ENCODE measurements around the gene FYCO1.
"Not testable (repeated sequence)": the region's sequence is repeated elsewhere in the genome, so short reads cannot be mapped to it uniquely, and the experiment has no call there.

The FYCO1 gene

GRCh38 chr3:45995236-45996192, at the start of gene FYCO1:
Gene FYCO1 (minus strand): TSS chr3:45995824. CDS start chr3:45984910, 10,914 bp downstream.
- H3K4me3 ChIP-seq (ENCODE audit: low read length) = peak within 1 kb of the TSS; percentile 48
- H3K9ac ChIP-seq (ENCODE audit: low read length) = peak within 1 kb of the TSS; percentile 94
- H3K9me3 ChIP-seq (ENCODE audit: control insufficient read depth, low read length) = no peaks in the 10 kb centered on the region
- H3K36me3 ChIP-seq (ENCODE audit: control insufficient read depth, insufficient read depth, low read length) = no peaks in the 10 kb centered on the region
- peaks cover 17% of the 10 kb centered on the region for H3K4me1 ChIP-seq (ENCODE audit: control insufficient read depth, insufficient read depth, low read length)
- no peaks in the 10 kb centered on the region for H3K27me3 ChIP-seq (ENCODE audit: control insufficient read depth, insufficient read depth, low read length)

DNA sequence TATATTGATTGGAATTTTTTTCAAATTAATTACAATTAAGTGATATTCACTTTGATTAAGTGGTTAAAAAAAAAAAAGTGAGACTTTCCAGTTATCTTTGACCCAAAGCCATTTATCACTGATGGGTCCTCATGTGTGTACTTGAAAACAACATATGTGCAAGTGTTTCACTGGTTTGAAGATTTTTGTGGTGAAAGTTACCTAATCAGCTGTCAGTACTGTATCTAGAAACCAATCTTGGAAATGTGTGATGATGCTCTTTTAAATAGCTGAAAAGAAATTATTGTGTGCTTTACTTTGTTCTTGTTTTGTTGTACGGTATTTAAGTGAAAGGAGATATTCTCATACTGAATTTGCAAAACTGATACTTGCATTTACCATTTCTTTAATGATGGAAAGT, 43.3 kb upstream of the FYCO1 start:
- H3K36me3 ChIP-seq (ENCODE audit: control insufficient read depth, insufficient read depth, low read length) = no peaks in the 10 kb centered on the region
- no peak overlapping the region for H3K4me3 ChIP-seq (ENCODE audit: low read length)
- no peaks in the 10 kb centered on the region for H3K4me1 ChIP-seq (ENCODE audit: control insufficient read depth, insufficient read depth, low read length)

GRCh38 chr3:46038071-46038470, 42.4 kb upstream of the FYCO1 start:
- not testable (repeated sequence) for H3K9me3 ChIP-seq (ENCODE audit: control insufficient read depth, low read length); H3K9ac ChIP-seq (ENCODE audit: low read length); H3K36me3 ChIP-seq (ENCODE audit: control insufficient read depth, insufficient read depth, low read length); H3K27me3 ChIP-seq (ENCODE audit: control insufficient read depth, insufficient read depth, low read length); H3K4me3 ChIP-seq (ENCODE audit: low read length); H3K4me1 ChIP-seq (ENCODE audit: control insufficient read depth, insufficient read depth, low read length)

More for the DNA sequence above, 43.3 kb upstream of the FYCO1 start:
- H3K9me3 ChIP-seq (ENCODE audit: control insufficient read depth, low read length) = no peaks in the 10 kb centered on the region
- H3K9ac ChIP-seq (ENCODE audit: low read length) = no peak overlapping the region
- no peaks in the 10 kb centered on the region for H3K27me3 ChIP-seq (ENCODE audit: control insufficient read depth, insufficient read depth, low read length)

GRCh38 chr3:46036191-46036590, 40.6 kb upstream of the FYCO1 start:
- no peak overlapping the region for H3K4me3 ChIP-seq (ENCODE audit: low read length)
- H3K9ac ChIP-seq (ENCODE audit: low read length) = no peak overlapping the region
- no peaks in the 10 kb centered on the region for H3K4me1 ChIP-seq (ENCODE audit: control insufficient read depth, insufficient read depth, low read length)
- H3K27me3 ChIP-seq (ENCODE audit: control insufficient read depth, insufficient read depth, low read length) = no peaks in the 10 kb centered on the region
- no peaks in the 10 kb centered on the region for H3K36me3 ChIP-seq (ENCODE audit: control insufficient read depth, insufficient read depth, low read length)
- H3K9me3 ChIP-seq (ENCODE audit: control insufficient read depth, low read length) = no peaks in the 10 kb centered on the region

DNA sequence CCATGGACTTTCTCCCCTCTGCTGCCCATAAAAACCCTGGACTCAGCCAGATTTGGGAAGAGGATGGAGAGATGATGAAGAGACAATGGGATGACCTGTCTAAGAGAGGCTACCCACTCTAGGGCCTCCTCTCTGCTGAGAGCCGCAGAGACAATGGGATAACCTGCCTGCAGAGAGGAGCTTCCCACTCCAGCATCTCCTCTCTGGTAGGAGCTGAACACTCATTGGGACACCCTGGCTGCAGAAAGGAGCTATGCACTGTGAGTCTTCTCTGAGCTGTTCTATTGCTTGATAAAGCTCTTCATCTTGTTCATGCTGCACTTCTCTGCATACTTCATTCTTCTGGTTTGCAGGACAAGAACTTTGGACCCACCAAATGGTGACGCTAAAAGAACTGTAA, 36.1 kb upstream of the FYCO1 start:
- no peaks in the 10 kb centered on the region for H3K9me3 ChIP-seq (ENCODE audit: control insufficient read depth, low read length)
- no peaks in the 10 kb centered on the region for H3K27me3 ChIP-seq (ENCODE audit: control insufficient read depth, insufficient read depth, low read length)
- H3K9ac ChIP-seq (ENCODE audit: low read length) = no peak overlapping the region
- no peak overlapping the region for H3K4me3 ChIP-seq (ENCODE audit: low read length)
- no peaks in the 10 kb centered on the region for H3K36me3 ChIP-seq (ENCODE audit: control insufficient read depth, insufficient read depth, low read length)
- H3K4me1 ChIP-seq (ENCODE audit: control insufficient read depth, insufficient read depth, low read length) = no peaks in the 10 kb centered on the region

GRCh38 chr3:46031269-46031668, 35.6 kb upstream of the FYCO1 start:
- no peak overlapping the region for H3K4me3 ChIP-seq (ENCODE audit: low read length)
- H3K36me3 ChIP-seq (ENCODE audit: control insufficient read depth, insufficient read depth, low read length) = no peaks in the 10 kb centered on the region
- no peaks in the 10 kb centered on the region for H3K9me3 ChIP-seq (ENCODE audit: control insufficient read depth, low read length)
- H3K27me3 ChIP-seq (ENCODE audit: control insufficient read depth, insufficient read depth, low read length) = no peaks in the 10 kb centered on the region
- no peaks in the 10 kb centered on the region for H3K4me1 ChIP-seq (ENCODE audit: control insufficient read depth, insufficient read depth, low read length)
- H3K9ac ChIP-seq (ENCODE audit: low read length) = no peak overlapping the region

DNA sequence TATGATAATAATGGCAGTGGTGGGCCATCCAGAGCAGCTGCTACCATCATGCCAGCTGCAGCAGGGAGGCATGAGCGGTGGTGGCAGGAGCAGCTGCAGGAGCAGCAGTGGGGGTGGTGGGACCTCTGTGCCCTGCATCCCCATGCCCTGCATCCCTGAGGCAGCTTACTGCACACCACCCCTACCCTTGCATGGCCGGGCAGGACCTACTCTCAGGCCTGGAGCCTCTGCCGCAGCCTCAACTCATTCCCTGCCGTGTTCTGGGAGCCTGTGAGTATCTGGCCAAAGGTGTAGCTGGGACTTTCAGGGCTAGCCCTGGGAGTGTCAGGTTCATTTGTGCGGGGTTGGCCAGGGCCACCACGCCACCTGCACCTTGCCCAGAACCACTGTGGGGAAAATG, 35.0 kb upstream of the FYCO1 start:
- Histone ChIP-seq H3K9me3 (ENCODE audit: control insufficient read depth, low read length) (no peaks in the 10 kb centered on the region), H3K36me3 (ENCODE audit: control insufficient read depth, insufficient read depth, low read length) (no peaks in the 10 kb centered on the region), H3K4me3 (ENCODE audit: low read length) (no peak overlapping the region), H3K9ac (ENCODE audit: low read length) (no peak overlapping the region), H3K27me3 (ENCODE audit: control insufficient read depth, insufficient read depth, low read length) (no peaks in the 10 kb centered on the region), H3K4me1 (ENCODE audit: control insufficient read depth, insufficient read depth, low read length) (no peaks in the 10 kb centered on the region)

DNA sequence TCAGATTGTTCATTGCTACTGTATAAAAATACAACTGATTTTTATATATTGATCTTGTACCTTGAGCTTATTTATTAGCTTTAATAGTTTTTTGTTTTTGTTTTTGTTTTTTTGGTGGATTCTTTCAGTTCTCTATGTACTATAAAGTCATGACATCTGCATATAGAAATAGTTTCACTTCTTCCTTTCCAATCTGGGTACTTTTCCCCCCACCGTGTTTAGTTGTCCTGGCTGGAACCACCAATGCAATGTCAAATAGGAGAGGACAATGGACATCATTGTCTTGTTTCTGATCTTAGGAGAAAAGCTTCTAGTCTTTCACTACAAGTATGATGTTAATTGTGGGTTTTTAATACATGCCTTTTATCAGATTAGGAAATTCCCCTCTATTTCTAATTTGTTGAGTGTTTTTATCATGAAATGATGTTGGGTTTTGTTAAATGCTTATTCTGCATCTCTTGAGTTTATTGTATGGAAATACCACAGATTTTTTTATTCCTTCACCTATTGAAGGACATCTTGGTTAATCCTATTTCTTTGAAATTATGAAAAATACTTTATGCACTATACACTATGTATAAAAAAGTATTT, 34.4 kb upstream of the FYCO1 start:
- Histone ChIP-seq H3K36me3 (ENCODE audit: control insufficient read depth, insufficient read depth, low read length) (no peaks in the 10 kb centered on the region), H3K9ac (ENCODE audit: low read length) (no peak overlapping the region), H3K4me3 (ENCODE audit: low read length) (no peak overlapping the region), H3K9me3 (ENCODE audit: control insufficient read depth, low read length) (no peaks in the 10 kb centered on the region), H3K27me3 (ENCODE audit: control insufficient read depth, insufficient read depth, low read length) (no peaks in the 10 kb centered on the region), H3K4me1 (ENCODE audit: control insufficient read depth, insufficient read depth, low read length) (no peaks in the 10 kb centered on the region)

GRCh38 chr3:46027736-46028397, 32.2 kb upstream of the FYCO1 start:
- H3K27me3 ChIP-seq (ENCODE audit: control insufficient read depth, insufficient read depth, low read length) = no peaks in the 10 kb centered on the region
- H3K36me3 ChIP-seq (ENCODE audit: control insufficient read depth, insufficient read depth, low read length) = no peaks in the 10 kb centered on the region
- H3K9me3 ChIP-seq (ENCODE audit: control insufficient read depth, low read length) = no peaks in the 10 kb centered on the region
- no peak overlapping the region for H3K9ac ChIP-seq (ENCODE audit: low read length)
- H3K4me1 ChIP-seq (ENCODE audit: control insufficient read depth, insufficient read depth, low read length) = no peaks in the 10 kb centered on the region
- H3K4me3 ChIP-seq (ENCODE audit: low read length) = no peak overlapping the region

DNA sequence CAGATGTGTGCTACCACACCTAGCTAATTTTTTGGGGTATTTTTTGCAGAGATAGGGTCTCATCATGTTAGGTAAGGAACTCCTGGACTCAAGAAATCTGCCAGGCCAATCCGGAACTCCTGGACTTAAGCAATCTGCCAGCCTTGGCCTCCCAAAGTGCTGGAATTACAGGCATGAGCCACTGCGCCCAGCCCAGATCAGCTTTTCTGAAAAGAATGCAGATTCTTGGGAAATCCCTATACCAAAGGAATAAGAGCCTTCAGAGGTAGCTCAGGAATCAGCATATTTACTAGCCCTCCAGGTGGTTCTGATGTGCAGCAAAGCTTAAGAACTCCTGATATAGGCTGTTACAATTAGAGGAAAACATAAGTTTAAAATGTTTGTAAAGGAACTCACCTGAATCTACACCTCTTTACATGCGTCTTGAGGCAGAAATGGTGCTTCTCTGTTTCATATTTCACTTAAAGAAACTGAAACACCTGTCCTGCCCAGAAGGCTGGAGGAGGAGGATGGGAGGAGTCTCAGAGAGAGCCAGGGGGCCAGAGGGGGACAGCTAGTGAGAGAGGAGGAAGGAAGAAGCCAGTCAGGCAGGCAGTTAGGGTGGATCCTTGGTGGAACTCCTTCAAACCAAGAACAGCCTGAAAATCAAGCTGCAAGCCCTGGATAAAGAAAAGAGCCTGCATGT, 31.5 kb upstream of the FYCO1 start, which contains the start of gene XCR1:
Gene XCR1 (minus strand): TSS at position 463 of the 685 bp plus-strand sequence. CDS start 5,536 bp downstream, outside the sequence.
- no peaks in the 10 kb centered on the region for H3K9me3 ChIP-seq (ENCODE audit: control insufficient read depth, low read length)
- H3K4me1 ChIP-seq (ENCODE audit: control insufficient read depth, insufficient read depth, low read length) = no peaks in the 10 kb centered on the region
- H3K27me3 ChIP-seq (ENCODE audit: control insufficient read depth, insufficient read depth, low read length) = no peaks in the 10 kb centered on the region
- H3K9ac ChIP-seq (ENCODE audit: low read length) = no peak within 1 kb of the TSS
- no peaks in the 10 kb centered on the region for H3K36me3 ChIP-seq (ENCODE audit: control insufficient read depth, insufficient read depth, low read length)
- H3K4me3 ChIP-seq (ENCODE audit: low read length) = no peak within 1 kb of the TSS

- Histone ChIP-seq H3K4me1 (ENCODE audit: control insufficient read depth, insufficient read depth, low read length) (no peaks in the 10 kb centered on the region), H3K9me3 (ENCODE audit: control insufficient read depth, low read length) (no peaks in the 10 kb centered on the region), H3K36me3 (ENCODE audit: control insufficient read depth, insufficient read depth, low read length) (no peaks in the 10 kb centered on the region), H3K4me3 (ENCODE audit: low read length) (no peak overlapping the region), H3K27me3 (ENCODE audit: control insufficient read depth, insufficient read depth, low read length) (no peaks in the 10 kb centered on the region), H3K9ac (ENCODE audit: low read length) (no peak overlapping the region)
These were observed 29.5 kb upstream of the FYCO1 start for GRCh38 chr3:46025139-46025538.

Data from mucosa of stomach (tissue), 1 donor.